Amniotic epithelial cell (primary cell): ENCODE results near the gene GRIN3B.
A peak's percentile ranks its signal among the peaks of the same experiment; 100 is the strongest.

Experiments
- DNase-seq: peaks from one replicate; pipeline ENCODE4 v3.0.0-alpha.2; 2010; ENCODE audit warnings: low read depth

GRIN3B gene

DNA sequence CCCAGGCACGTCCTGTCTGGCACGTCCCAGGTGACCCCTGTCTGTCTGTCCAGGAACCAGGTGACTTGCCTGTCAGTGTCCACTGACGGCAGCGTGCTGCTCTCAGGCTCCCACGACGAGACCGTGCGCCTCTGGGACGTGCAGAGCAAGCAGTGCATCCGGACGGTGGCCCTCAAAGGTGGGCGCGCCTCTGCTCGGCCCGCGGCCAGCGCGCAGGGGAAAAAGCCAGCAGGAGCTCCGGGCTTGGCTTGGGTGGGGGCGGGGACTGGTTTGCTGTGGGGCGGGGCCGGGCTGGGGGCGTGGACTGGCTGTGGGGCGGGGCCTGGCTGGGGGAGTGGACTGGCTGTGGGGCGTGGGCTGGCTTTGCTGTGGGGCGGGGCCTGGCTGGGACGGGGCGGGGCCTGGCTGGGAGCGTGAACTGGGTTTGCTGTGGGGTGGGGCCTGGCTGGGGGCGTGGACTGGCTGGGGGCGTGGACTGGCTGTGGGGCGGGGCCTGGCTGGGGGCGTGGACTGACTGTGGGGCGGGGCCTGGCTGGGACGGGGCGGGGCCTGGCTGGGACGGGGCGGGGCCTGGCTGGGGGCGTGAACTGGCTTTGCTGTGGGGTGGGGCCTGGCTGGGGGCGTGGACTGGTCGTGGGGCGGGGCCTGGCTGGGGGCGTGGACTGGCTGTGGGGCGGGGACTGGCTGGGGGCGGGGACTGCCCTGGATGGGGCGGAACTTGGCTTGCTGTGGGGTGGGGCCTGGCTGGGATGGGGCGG lies 8.9 kb upstream of the GRIN3B start:
- peak; percentile 51 for DNase-seq

DNA sequence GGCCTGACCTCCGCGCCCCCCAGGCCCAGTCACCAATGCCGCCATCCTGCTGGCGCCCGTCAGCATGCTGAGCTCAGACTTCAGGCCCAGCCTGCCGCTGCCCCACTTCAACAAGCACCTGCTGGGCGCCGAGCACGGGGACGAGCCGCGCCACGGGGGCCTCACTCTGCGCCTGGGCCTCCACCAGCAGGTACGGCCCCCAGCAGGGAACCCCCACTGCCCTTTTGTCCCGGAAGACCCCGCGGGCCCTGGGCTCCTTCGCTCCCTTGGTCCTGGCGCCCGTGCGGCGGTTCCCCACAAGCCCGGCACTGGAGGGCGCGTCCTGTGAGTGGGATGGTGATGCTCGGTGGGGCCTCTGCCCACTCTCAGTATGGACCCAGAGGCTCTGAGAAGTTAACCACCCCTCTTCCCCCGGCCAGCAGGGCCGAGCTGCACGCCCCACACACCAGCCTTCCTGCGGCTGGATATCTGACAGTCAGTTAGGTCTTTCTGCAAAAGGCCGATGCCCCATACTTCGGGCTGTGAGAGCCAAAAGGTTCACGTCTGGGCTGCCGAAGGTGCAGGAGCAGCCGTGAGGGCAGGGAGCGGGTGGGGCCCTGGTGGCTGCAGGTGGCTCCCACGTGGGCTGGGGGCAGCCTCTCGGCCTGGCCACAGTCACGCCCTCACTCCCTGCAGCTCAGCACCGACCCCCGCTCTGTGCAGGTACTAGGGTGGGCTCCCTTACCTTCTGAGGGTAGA lies 8.1 kb upstream of the GRIN3B start:
- no peak for DNase-seq

DNA sequence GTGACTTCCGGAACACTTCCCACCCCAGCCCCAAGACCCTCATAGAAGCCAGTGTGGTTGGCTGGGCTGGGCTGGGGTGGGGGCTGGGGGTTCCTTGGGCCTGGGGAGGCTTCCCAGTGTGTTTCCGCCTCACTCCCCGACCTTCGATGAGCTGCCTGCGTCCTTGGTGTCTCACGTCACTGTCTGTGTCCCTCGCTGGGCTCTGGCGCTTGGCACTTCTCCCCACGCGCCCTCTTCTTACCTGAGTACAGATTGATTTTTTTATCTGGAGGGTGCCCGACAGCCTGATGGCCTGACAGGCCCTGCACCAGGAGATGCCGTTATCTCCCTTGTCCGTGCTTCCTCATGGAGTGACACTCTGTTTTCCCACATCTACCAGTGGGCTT lies 7.6 kb upstream of the GRIN3B start:
- no peak for DNase-seq

DNA sequence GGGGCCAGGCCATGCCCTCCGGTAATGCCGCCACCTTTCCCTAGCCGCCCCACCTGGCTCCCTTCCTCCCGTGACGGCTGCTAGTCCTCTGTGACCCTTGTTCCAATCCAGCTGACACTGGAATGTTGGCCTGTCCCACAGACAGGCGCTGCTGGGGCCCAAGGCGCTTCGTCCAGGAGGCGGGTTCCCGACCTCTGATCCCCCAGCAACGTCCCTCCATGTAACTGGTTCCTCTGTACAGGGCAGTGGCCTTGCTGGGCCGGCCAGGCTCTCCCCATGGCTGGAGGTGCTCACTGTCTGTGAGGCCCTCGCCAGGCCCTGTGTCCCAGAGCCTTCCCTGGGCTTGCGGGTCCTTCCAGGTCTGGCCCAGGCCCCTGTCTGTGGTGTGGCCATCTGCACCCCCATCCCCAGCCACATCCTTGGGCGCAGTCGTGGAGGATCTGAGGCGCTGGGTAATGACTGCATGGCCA lies 6.8 kb upstream of the GRIN3B start:
- no peak for DNase-seq

DNA sequence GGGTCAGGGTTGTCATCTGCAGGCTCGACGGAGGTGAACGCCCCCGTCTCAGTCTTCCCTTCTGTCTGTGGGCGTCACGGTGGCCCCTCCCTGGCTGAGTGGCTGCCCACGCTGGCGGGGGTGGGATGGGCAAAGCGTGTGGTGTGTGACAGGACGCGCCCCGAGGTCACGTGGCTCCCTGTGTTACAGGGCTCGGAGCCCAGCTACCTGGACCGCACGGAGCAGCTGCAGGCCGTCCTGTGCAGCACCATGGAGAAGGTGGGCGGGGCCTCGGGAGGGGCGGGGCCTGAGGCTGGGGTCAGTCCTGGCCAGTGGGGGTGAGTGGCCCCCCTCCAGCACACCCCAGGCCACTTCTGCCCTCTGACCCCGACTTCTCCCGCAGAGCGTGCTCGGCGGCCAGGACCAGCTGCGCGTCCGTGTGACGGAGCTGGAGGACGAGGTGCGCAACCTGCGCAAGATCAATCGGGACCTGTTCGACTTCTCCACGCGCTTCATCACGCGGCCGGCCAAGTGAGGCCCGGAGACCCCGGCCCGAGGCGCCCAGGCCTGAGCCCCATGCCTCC lies 6.3 kb upstream of the GRIN3B start:
- no peak for DNase-seq

DNA sequence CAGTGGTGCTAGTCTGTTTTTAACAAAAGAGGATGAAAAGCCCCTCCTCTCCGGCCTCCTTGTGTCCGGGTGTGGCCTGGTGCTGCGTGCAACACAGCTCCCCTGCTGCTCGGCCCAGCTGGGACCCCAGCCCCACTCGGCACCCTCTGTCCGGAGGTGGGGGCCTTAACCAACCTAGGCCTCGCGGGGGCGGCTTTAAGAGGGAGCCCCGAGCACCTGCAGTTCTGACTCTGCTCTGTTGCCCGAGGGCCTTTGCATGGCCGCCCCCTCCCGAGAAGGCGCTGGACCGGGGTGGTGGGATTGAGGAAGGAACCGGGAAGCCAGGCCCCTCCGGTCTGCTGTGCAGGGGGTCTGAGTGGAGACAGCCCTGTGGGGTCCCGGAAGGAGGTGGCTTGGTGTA lies 5.7 kb upstream of the GRIN3B start:
- DNase-seq, result no peak

DNA sequence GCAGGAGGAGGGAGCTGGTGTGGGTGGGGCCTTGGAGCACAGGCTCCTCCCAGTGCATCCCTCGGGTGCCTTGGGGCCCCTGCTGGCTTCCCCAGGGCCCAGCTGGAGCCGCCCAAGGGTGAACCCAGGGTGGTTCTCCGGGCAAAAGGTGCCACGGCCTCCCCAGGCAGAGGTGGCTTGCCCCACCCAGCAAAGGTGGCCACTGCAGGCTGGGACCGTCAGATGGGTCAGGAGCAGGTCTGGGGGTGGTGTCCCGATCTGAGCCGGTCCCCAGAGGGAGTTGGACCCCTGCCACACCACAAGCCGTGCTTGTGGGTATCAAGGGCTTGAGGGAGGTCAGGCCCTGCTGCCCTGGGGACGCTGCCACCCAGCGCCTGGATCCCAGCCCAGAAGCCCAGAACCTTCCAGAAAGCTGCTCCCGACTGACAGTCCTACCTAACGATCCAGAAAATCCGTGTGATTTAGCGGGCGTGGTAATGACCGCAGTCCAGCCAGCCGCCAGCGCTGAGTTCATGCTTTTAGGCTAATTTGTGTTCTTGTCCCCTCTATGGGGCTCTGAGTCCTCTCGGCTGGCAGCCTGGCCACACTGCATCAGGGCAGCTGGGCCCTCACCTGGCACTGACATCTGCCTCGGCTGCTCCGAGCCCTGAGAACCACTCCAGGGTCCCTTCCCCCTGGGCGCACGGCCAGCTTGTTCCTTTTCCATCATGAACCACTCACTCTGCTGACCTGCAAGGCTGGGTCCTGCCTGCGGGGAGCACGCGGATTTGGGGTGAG lies 5.0 kb upstream of the GRIN3B start:
- DNase-seq, result no peak

DNA sequence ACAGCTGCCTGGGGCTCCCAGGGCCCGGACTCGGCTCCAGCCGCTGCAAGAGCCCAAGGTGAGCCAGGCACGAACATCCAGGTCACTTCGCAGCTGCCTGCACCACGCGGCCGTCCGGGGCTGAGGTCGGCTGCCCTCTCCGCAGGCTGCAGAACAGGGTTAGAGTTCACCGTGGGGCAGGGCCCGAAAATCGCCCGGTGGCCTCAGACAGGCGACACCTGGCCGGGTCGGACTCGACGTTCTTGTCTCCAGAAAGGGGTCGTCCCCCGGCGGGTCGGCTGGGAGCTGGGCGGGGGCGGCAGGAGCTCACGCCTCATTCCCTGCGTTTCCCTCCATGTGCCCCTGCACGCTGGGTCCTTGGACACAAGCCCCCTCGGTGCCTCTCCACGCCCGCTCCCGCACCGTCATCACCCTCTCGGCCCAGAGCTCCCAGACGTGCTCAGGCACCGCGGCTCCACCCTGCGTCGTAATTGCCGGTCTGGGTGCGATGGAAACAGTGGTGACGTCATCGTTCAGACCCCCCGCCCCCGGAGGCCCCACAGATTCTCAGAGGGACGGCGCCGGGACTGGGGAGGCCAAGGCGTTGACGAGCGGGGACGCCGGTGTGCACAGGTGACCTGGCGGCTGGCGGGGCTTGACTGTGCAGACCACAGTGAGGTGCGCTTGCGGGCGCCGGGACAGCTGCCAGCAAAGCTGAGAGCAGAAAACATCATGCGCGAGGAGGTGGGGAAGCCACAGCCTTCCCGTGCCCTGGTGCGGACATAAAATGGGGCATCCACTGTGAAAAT lies 4.0 kb upstream of the GRIN3B start:
- DNase-seq, result no peak

DNA sequence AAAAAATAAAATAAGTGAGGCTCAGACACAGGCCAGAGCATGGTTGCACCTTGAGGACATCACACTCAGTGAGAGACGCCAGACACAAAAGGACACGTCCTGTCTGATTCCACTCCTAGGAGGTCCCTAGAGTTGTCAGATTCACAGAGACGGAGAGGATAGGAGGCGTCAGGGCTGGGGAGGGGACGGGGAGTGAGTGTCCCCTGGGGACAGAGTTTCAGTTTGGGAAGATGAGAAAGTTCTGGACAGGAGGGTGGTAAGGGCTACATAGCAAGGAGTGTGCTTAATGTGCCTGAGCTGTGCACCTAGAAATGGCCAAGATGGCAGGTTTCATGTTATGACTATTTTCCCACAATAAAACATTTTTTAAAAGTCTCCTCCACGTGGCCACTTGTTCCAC lies 2.2 kb upstream of the GRIN3B start:
- DNase-seq, result no peak

DNA sequence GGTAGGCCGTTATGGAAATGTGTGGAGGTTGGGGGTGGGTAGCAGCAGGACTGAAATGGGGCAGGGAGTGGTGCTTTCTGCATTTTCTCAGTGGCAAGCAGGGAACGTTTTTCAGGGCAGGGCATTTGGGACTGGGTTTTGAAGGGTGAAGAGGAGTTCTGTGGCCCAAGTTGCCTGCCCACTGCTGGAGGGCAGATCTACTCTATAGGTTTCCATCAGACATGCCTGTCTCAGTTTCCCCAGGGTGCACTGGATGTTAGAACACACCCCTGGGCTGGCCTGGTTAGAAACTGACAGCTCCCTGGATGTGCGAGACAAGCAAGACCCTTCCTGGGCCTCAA lies 870 bp upstream of the GRIN3B start:
- no peak for DNase-seq

DNA sequence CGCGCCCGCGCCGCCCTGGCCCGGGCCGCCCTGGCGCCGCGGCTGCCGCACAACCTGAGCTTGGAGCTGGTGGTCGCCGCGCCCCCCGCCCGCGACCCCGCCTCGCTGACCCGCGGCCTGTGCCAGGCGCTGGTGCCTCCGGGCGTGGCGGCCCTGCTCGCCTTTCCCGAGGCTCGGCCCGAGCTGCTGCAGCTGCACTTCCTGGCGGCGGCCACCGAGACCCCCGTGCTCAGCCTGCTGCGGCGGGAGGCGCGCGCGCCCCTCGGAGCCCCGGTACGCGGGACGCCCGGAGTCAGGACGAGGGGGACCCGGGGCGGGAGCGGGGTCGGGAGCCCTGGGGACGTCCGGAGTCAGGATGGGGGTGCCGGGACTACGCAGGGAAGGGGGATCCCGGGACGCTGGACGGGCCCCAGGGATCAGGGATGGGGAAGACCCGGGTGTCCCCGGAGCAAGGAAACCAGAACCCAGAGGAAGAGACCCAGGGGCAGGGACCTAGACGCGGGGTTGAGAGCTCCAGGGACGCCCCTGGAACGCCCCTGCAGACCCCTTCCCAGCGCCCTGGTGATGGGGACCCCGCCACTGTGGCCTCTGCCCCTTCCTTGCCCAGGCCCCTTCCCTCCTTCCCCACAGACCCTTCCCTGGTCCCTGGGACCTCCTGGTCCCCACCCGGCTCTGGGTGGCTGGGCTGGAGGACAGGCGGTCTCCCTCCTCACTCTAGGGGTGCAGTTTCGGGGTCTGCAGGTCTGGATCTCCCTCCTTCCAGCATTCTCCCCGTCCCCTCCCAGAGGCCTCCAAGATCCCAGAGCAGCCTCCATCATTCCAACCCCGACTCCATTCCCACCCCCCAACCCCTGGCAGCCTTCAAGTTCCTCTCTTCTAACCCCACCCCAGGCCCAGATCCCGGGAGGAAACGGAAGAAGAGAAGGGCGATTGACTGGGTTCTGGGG lies 645 bp downstream of the GRIN3B start:
- DNase-seq, result no peak

DNA sequence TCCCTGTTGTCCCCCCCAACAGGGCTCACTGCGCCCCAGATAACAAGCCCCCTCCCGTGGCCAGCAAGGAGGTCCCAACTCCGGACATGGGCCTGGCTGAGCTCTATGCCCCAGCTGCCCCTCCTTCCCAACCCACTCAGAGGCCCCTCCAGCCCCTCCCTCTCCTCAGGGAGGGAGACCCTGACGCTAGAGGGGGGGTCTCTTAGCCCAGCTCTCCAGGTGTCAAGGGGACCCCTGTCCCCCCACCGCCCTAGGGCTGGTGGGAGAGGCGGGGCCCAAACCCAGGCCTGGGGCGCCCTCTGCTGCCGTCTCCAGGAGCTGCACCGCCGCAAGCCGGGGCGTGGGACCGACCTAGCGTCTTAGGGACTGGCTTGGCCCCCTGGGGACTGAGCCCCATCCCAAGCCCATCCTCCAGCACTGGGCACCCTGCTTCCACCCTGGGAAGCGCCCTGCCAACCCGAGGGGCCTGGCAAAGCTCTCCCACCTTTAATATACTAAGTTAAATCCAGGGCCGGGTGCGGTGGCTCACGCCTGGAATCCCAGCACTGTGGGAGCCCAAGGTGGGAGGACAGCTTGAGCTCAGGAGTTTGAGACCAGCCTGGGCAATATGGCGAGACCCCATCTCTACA lies 1.4 kb downstream of the GRIN3B start:
- DNase-seq, result no peak

DNA sequence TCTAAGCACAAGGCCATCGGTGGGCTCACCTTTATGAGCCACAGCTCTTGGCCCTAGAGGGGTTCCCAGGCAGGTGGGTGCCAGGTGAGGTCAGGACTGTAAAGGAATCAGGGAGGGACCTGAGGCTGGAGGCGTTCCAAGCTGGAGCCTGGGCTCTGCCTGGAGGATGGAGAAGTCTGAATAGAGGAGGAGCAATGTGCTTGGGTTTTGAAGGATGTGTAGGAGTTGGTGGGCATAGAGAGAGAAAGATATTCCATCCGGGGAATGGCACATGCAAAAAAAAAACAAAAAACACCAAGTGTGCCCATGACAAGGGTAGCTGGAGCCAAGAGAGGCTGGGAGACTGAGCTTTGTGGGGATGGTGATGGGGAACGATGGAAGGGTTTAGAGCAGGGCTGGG lies 2.4 kb downstream of the GRIN3B start:
- no peak for DNase-seq

DNA sequence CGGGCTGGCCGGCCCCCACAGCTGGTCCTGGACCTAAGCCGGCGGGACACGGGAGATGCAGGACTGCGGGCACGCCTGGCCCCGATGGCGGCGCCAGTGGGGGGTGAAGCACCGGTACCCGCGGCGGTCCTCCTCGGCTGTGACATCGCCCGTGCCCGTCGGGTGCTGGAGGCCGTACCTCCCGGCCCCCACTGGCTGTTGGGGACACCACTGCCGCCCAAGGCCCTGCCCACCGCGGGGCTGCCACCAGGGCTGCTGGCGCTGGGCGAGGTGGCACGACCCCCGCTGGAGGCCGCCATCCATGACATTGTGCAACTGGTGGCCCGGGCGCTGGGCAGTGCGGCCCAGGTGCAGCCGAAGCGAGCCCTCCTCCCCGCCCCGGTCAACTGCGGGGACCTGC lies 3.1 kb downstream of the GRIN3B start:
- DNase-seq, result no peak

DNA sequence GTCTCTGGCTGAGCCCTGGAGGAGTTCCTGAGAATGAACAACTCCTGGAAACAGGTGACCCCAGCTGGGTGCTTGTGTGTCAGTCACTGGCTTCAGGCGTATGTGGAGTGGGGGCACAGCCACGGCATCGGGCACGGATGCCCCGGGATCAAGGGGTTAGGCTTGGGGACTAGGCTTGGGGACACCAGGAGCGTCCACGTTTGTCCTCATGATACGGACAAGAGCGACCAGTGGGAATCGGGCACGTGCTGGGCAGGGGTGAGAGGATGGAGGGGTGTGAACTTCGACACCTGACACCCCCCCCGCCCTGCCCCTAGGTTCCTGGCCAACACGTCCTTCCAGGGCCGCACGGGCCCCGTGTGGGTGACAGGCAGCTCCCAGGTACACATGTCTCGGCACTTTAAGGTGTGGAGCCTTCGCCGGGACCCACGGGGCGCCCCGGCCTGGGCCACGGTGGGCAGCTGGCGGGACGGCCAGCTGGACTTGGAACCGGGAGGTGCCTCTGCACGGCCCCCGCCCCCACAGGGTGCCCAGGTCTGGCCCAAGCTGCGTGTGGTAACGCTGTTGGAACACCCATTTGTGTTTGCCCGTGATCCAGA lies 4.1 kb downstream of the GRIN3B start:
- no peak for DNase-seq

DNA sequence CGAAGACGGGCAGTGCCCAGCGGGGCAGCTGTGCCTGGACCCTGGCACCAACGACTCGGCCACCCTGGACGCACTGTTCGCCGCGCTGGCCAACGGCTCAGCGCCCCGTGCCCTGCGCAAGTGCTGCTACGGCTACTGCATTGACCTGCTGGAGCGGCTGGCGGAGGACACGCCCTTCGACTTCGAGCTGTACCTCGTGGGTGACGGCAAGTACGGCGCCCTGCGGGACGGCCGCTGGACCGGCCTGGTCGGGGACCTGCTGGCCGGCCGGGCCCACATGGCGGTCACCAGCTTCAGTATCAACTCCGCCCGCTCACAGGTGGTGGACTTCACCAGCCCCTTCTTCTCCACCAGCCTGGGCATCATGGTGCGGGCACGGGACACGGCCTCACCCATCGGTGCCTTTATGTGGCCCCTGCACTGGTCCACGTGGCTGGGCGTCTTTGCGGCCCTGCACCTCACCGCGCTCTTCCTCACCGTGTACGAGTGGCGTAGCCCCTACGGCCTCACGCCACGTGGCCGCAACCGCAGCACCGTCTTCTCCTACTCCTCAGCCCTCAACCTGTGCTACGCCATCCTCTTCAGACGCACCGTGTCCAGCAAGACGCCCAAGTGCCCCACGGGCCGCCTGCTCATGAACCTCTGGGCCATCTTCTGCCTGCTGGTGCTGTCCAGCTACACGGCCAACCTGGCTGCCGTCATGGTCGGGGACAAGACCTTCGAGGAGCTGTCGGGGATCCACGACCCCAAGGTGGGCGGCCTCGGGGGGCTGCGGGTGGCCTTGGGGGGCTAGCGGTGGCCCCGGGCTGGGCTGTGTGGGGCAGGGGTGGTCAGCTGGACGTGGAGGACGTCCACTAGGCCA lies 4.8 kb downstream of the GRIN3B start:
- DNase-seq, result no peak

DNA sequence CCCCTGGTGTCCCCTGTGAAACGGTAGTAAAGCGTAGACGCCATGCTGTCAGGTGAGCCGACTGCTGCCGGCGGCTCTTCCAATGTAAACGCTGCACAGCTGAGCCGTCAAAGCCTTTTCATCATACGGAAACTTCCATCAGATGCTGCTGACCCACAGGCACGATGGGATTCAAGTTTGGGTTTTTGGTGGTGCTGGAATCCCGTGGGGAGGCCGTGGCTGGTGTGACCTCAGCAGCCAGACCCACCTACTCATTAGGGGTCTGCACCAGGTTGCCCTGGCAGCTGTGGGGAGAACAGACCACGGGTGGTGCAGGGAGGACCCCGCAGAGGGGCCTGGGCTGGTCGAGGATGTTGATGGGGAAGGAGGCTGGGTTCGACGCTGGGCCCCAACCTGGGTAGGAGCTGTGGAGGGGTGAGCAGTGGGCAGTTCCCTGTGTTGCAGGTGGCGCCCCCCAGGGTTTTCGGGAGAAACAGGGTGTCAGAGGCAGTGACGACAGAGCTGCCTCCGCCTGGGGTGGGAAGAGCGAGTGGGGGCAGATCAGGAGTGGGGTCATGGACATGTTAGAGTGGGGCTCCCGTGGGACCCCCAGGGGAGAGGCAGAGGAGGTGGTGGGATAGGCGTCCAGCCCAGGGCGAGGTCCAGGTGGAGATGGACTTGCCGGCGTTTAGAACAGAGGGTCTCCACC lies 6.6 kb downstream of the GRIN3B start:
- no peak for DNase-seq
